LoVo (cell line): Measurements from ENCODE around the gene LTBR.
A peak's percentile ranks its signal among the peaks of the same experiment; 100 is the strongest.

ENCODE experiments used
- DNase-seq: peaks from one replicate; pipeline ENCODE4 v3.0.0-alpha.2; 2016; ENCODE audit warnings: low spot score

Gene LTBR

DNA sequence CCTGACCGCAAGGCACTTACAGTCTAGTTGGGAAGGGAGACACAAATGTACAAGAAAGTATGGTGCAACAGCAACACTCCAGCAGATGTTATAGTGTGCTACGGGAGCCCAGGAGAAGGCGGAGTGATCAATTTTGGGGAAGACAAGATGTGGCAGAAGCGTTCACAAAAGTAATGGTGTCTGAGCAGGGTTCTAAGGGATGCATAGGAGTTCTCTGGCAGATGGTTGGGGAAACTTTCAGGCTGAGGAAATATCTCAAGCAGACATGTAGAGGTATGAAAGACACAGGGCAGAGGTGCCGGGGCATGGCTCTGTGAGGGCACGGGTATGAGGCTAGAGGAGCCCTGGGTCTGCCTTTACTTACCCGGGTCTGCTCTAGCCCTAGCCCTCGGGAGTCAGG, 37.0 kb upstream of the LTBR start:
- no peak for DNase-seq

GRCh38 chr12:6347367-6348338, 36.3 kb upstream of the LTBR start:
- DNase-seq = no peak

- DNase-seq = no peak
Measured at GRCh38 chr12:6351622-6352021, 32.3 kb upstream of the LTBR start.

GRCh38 chr12:6352193-6353173, 31.5 kb upstream of the LTBR start:
- no peak for DNase-seq

DNA sequence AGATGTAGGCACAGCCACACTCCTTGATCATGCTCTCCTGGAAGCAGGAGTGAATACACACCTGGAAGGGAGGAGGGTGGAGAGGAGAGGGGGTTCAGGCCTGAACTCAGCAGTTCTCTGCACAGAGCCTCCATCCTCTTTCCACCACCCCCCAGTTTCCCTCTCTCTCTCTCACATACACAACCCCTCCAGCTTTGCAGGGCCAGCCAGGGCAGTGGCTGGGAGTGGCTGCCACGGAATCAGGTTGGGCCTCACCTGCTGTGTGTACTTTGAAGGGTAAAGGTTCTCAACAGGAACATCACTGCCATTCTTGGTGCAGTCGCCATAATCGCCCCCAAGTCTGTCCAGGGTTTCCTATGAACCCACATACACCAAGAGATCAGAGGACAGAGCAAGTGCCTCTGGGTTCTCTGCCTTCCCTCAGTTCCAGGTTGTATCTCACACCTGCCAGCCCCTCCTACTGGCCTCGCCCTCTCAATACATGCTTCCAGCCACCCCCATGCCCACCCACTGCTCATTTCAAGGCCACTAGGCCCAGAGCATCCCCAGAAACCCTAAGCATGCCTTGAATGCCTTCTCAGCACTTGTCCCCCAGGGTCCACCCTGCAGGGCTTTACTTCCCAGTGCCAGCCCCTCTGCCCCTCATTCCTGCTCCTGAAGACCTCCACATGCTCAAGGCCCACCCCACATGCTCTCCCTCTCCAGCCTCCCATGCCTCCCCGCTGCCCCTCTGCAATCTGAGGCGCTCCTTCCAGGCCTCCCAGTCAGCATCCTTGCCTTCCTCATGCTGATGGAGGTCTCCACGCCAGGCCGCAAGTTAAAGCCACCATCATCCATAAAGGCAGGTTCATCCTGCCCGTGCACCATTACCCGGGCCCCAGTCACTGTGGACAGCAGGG, 29.2 kb upstream of the LTBR start:
- no peak for DNase-seq

DNA sequence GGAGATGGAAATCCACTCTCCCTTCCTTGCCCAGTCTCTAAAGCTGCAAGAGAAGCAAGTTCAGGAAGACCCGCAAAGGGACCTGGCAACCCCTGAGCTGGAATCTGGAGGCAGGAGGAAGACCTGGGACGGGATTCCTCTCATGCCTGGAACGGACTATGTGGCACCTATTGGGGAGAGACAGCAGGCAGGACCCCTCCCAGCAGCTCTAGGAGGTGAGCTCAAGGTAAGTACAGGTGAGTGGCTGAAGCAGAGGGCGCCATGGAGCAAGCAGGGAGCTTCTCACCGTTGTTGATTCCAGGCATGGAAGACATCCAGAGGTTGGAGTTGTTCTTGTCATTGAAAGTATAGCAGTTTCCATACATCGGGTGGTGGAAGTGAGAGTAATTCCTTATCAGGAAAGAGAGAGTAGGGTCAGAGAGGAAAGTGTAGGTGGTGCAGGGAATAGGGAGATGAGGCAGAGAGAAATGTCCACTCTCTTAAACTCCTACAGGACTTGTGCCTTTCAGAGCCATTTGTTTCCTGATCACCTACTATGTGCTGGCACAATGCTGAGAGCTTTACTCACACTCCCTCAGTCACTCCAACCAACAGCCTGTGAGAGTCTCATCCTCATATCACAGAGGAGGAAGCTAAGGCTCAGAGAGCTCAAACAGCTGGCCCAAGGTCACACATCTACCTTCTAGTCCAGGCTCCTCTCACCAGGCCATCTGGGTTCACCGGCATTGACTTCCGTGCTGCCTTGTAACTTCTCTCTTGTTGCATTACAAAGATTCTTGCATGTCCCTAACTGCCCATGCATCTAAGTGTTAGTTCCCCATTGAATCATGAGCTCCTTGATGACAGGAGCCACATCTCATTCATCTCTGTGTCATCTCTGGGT, 28.2 kb upstream of the LTBR start:
- DNase-seq = no peak

- DNase-seq = no peak
Measured at GRCh38 chr12:6356374-6356820, 27.6 kb upstream of the LTBR start.

GRCh38 chr12:6358881-6359280, 25.1 kb upstream of the LTBR start:
- no peak for DNase-seq

DNA sequence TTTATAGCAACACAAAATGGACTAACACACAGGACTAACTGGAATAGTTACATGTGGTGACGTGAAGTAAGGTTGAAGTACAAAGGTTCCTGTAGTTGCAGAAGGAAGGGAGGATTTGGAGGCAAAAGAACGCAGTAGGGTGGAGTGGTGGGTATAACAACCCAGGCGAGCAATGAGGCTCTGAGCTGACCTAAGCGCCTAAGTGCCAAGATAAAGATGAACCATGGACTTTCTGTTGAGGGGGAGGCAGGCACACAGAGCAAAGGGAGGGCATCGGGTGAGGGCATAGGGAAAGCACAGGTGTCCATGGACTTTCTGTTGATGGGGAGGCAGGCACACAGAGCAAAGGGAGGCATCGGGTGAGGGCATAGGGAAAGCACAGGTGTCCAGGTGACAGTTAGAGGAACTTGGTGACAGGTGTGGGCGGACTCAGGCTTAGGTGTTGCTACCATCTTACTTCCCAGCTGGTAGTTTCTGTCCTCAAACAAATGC, 23.8 kb upstream of the LTBR start:
- DNase-seq = no peak

DNA sequence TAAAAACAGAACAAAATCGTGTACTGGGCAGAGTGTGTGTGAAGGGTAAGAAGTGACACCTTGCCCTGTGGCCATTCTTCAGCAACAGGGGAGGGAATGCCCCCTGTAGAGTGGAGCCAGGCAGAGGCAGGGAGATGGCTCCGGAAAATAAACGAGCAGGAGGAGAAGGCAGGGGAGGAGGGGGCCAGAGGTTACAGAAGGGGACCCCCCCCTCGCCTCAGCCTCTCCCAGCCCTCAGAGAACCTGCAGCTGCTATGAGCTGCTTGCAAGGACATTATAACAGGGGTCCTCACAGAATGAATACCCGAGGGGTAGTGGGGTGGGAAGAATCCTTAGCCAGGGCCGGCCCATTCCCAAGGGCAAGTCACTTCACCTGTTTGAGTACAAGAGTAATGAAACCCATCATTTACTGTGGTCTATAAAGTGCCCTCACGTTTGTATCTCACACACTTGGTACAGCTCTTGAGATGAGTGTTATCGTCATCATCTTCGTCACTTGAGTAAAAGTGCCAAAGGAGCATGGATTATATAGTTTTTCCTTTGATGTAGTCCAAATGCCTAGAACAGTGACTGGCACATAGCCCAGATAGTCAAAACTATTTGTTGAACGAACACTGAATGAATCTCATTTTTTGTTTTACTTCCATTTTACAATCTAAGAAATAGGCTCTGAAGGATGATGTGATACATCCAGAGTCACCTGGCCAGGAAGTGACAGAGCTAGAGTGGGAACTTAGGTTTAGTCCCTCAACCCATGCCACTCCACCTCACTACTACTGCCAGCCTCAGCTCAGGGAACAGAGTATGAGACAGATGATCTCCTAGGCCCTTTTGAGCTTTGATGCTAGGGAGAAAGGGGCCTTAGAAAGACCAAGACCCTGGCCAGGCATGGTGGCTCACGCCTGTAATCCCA, 23.1 kb upstream of the LTBR start:
- no peak for DNase-seq

DNA sequence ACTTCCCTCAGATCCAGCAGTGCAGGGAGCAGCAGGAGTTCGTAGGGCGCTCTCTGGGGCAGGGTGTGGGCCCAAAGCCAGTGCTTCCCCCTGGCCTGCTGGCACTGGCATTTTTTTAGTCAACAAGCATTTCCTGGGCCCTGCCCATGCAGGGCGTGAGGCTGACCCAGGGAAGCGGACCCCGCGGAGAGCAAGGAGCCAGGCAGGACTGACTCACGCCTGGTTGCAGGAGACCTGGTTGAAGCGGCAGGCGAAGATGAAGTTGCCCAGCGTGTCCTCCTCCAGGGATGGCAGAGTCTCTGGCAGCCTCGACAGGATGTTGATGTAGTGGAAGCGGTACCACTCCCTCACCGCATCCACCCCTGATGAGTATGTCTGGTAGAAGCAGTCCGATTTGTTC, 22.1 kb upstream of the LTBR start:
- peak; percentile 92 for DNase-seq

GRCh38 chr12:6362403-6362802, 21.6 kb upstream of the LTBR start:
- no peak for DNase-seq

DNA sequence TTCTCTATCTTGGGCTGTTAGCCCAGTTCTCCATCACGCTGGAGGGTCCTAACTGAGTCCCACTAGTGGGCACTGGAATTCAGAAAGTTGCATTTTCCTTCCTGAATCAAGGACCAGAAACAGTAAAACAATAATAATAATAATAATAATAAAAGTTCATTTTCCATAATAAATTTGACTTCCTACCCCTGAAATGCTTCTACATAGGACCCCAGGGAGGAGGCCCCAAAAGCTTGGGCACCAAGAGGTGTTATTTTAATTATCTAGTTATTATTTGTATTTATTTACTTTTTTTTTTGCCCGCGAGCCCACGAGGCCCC, 21.0 kb upstream of the LTBR start:
- DNase-seq = no peak

DNA sequence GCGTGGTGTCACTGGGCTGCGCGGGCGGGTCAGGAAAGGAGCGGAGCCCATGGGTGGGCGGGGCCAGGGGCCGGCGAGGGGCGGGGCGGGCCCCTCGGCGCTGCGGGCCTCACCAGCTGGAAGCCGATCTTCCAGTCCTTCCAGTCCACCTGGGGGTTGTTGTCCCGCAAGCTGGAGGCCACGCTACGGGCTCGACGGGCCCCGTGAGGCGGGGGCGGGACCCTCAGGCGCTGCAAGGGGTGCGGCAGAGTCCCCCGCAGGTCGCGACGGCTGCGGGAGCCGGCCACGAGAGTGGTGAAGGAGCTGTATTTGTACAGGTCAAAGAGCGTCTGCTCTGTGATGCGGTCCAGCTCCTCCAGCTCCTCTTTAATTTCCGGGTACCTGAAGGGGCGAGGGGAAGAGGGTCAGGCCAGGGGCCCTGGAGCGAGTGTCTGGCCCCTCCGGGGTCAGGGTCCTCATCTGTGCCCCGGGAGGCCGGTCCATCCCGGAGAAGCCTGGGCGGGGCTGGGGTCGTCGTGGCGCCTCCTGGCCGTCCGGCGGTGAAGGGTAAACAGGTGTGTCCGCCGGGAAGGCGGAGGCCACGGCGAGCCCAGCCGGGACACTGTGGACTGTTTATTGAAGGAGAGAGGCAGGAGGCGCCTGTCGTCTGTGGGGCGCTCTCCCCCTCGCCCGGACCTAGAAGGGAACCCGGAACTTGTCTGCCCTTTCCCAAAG, 20.5 kb upstream of the LTBR start:
- peak; percentile 93 for DNase-seq

DNA sequence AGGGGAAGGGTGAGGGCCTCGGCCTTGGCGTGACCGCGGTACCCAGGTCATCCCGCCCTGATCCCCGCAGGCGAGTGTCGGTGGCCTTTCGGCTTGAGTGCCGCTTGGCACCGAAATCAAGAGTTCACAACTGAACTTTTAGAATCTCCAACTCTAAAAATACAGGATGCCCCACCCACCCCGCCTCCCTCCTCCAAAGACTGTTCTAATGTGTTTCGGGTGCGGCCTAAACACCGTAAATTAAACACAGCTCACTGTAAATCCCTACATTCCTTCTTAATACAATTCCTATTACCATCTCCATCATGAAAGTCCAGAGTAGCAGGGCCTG, 20.0 kb upstream of the LTBR start:
- DNase-seq = no peak

DNA sequence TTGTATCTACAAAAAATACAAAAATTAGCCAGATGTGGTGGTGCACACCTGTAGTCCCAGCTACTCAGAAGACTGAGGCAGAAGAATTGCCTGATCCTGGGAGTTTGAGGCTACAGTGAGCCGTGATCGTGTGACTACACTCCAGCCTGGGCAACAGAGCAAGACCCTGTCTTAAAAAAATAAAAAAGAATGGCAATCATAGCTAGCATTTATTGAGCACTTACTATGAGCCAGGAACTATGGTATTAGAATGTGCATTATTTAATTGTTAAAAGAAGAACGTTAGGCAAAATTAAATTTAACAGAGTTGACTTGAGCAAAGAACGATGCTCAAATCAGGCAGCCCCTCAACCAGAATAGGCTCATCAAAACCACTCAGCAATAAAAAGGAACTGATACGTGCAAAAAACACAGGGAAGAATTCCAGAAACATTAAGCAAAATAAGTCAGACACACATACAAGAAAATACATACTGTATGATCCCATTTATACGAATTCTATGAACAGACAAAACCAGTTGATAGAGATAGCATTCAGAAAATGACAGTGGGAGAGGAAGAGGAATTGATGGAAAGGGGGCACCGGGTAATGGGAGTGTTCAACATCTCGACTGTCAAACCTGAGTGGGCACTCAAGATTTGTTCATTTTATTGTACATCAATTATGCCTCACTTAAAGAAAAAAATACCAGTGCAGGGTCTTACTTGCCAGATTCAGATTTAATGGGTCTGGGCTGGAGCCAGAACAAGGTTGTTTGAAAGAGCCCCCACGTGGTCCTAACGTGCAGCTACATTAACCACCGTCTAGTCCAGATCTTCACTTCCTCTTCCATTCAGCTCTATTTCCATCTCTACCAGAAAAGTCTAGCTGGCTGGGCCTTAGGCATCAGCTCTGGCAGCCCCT, 16.6 kb upstream of the LTBR start:
- no peak for DNase-seq

DNA sequence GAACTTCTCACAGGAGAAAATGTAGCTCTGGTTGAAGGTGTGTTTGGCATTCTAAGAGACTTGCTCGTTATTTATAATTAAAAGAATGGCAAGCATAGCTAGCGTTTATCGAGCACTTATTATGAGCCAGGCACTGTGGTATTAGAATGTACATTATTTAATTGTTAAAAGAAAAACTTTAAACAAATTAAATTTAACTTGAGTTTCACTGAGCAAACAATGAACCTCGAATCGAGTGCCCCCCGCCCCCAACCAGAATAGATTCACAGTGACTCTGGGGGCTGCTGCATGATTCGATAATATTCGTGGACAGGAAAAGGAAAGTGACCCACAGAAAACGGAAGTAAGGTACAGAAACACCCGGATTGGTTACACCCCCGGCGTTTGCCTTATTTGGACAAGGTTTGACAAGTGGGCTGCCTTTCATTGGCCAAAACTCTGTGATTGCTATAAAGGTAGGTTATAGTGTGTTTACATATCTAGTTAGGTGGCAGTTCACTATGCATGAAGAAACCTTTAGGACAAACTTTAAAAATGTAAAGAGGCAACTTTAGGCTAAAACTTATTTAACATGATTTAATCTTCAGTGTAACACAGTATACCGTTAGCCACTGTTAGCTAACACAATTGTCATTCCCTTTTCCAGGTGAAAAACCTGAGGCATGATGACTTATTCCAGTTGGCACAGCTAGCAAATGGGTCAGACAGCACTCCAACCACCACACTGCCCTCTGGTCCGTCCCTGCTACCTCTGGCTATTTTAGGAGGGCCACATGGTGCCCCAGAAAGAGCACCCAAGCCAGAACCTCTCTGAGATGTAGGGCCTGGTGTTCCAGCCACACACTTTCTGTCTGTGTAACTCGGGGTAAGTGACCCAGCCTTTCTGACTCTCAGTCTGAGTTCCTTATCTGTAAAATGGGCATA, 15.7 kb upstream of the LTBR start:
- DNase-seq = no peak
